NK-92 treated with Interleukin-12 subunit alpha and Interleukin-12 subunit beta, amount 100 ng/mL, for 24 hours (cell line): ENCODE data around the gene APOOL.

Experiments
- DNase-seq: peaks from one replicate; lab custom pipeline; 2025; lab: John Stamatoyannopoulos, UW

Gene APOOL

DNA sequence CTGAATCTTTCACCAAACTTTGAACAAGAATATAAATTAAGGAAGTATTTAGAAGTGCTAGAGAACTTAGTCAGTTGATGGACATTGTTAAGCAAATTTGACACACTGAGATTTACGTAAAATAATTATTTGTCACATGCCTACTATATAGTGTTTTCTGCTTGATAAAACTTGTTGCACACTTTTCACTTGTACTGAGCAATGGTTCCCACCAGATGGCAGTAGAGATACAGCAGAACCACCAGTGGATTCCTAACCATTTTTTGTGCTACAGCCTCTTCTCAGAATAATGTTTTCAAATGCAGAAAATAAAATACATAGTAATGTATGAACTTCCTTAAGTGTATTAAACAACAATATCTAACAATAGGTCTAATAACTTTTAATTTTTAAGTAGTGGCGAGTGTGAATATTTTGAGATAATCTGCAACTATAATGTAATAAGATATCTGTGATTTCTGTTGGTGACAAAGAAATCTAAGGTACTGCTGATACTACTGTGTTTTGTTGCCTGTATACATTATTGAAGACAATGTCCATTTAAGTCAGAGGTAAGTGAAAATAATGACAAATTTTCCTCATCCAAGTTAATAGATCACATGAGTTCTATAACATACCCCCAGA lies 81.2 kb downstream of the APOOL start:
- no peak for DNase-seq

DNA sequence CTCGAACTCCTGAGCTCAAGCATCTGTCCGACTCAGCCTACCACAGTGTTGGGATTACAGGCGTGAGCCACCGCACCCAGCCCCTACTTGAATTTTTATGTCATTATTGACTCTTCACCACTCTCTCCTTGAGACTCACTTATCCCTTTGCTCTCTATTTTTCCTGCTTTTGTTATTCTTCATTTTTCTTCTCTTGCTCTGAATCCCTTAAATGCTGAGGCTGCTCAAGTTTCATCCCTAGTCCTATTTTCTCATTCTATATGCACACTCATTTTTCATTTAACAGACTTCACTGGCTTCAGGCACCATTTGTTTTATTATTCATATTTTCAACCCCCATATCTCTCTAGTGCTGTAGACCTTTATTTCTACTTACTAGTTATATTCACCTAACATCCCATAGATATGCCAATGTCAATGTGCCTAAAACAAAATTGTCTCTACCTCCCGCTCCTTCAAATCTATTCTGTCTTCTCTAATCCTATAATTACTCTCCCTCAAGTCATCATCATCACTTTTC lies 85.7 kb downstream of the APOOL start:
- no peak for DNase-seq

DNA sequence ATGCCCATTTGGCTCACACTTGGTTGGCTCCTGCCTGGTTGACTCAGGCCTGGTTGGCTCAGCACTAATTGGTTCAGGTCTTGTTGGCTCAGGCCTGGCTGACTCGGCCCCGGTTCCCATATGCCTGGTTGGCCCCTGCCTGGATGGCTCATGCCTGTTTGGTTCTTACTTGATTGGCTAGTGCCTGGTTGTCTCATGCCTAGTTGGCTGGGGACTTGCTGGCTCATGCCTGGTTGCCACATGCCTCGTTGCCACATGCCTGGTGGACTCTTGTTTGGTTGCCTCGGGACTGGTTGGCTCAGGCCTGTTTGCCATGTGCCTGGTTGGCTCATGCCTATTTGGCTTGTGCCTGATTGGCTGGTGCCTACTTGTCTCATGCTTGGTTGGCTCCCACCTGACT lies 103.7 kb downstream of the APOOL start:
- no peak for DNase-seq

DNA sequence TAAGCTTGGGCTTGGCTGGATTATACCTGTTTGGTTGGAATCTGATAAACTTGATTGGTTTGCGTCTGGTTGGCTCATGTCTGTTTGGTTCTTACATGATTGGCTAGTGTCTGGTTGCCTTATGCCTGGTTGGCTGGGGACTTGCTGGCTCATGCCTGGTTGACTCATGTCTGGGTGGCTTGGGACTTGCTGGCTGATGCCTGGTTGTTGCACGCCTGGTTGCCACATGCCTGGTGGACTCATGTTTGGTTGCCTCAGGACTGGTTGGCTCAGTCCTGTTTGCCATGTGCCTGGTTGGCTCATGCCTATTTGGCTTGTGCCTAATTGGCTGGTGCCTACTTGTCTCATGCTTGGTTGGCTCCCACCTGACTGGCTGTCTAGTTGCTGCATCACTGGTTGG lies 104.5 kb downstream of the APOOL start:
- no peak for DNase-seq

- DNase-seq = no peak
Observed at GRCh38 chrX:85109235-85109634, 105.6 kb downstream of the APOOL start.

- no peak for DNase-seq
Observed at GRCh38 chrX:85111347-85111746, 107.7 kb downstream of the APOOL start.

- no peak for DNase-seq
Observed at GRCh38 chrX:85112293-85112692, 108.6 kb downstream of the APOOL start.

DNA sequence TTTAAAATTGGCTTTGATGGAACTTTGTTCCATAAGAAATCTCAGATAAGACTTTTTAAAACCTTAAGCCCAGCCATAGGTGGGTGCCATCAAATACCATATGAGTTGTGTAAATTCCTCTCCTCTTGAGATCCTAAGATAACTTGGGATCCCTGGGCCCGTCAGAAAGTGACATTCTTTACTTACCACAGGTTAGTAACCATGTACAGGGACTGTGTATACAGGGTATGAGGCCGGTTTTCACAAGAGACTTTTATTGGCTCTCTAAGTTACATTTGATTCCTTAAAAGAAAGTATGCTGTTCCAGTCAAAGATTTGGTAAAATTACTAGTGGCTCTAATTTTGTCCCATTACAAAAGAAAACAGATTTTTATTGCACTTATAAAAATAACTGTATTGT lies 110.1 kb downstream of the APOOL start:
- DNase-seq = no peak

GRCh38 chrX:85114171-85114570 lies 110.5 kb downstream of the APOOL start:
- no peak for DNase-seq

DNA sequence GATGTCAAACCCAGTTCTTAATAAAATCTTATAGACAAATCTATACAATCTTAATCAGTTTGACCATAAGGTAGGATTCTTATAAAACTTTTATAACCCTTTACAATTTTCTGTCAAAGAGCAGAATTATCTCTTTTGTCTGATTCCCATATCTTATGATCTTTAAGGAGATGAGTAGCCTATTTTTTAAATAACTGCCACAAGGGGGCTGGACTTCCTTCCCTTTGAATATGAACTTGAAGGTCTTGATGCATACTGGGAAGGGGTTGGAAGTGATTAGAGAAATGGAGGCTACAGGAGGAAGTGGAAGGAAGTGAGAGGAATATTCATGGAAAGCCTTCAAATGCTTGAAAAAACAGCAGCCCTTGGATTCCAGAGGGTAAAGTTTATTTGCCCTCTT lies 111.1 kb downstream of the APOOL start:
- DNase-seq = no peak

- no peak for DNase-seq
Observed at GRCh38 chrX:85115252-85115651, 111.6 kb downstream of the APOOL start.

GRCh38 chrX:85136409-85136808 lies 132.7 kb downstream of the APOOL start:
- no peak for DNase-seq

DNA sequence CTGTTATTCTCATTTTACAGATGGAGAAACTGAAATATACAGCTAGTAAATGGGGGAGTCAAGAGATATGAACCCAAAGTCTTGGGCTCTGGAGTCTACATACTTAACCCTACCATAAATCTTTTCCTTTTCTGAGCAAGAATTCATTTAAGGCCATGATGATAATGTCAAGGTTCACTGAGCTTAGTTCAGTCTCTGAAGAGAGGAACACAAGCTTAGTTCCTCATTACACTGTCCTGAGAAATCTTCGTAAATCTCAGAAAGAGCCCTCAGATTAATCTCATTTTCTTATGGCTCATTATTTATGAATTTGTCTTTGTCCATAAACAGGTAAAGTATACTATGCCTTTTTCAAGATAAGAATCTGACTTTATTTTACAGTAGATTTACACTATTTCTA lies 135.7 kb downstream of the APOOL start:
- no peak for DNase-seq

GRCh38 chrX:85140964-85141363 lies 137.3 kb downstream of the APOOL start:
- no peak for DNase-seq
